Trophoblast cell (in vitro differentiated cells and primary cell): ENCODE results near the gene SYTL1.
A peak's percentile ranks its signal among the peaks of the same experiment; 100 is the strongest.

Source experiments
- DNase-seq, 2 donors: peaks; one replicate each; pipeline ENCODE4 v3.0.0-alpha.2; 2016
- H2AFZ ChIP-seq: 2 replicates; pipeline ENCODE4 v1.6.1; 2013; ENCODE audit warnings: low read length, moderate library complexity, mild to moderate bottlenecking; ENCODE audit not compliant: insufficient read depth, poor library complexity
- H2AK5ac ChIP-seq: 2 replicates; pipeline ENCODE4 v1.6.1; 2013; ENCODE audit warnings: mild to moderate bottlenecking, low read length
- H2BK120ac ChIP-seq: 2 replicates; pipeline ENCODE4 v1.6.1; 2013; ENCODE audit warnings: low read length, mild to moderate bottlenecking, moderate library complexity; ENCODE audit not compliant: insufficient read depth, poor library complexity
- H2BK12ac ChIP-seq: 2 replicates; pipeline ENCODE4 v1.6.1; 2013; ENCODE audit warnings: mild to moderate bottlenecking, low read length, moderate library complexity
- H2BK5ac ChIP-seq: 2 replicates; pipeline ENCODE4 v1.6.1; 2013; ENCODE audit warnings: low read length, low read depth, moderate library complexity, mild to moderate bottlenecking; ENCODE audit not compliant: poor library complexity
- H3K14ac ChIP-seq: 2 replicates; pipeline ENCODE4 v1.6.1; 2013; ENCODE audit warnings: mild to moderate bottlenecking, low read length
- H3K18ac ChIP-seq: 2 replicates; pipeline ENCODE4 v1.6.1; 2013; ENCODE audit warnings: mild to moderate bottlenecking, low read length
- H3K23ac ChIP-seq: 2 replicates; pipeline ENCODE4 v1.6.1; 2013; ENCODE audit warnings: low read length
- H3K27ac ChIP-seq: 2 replicates; pipeline ENCODE4 v1.5.1; 2013; ENCODE audit warnings: low read depth, mild to moderate bottlenecking, inconsistent platforms, low read length, moderate library complexity
- H3K27me3 ChIP-seq: 2 replicates; pipeline ENCODE4 v1.6.1; 2013; ENCODE audit warnings: inconsistent platforms, mild to moderate bottlenecking, low read length, moderate library complexity; ENCODE audit not compliant: insufficient read depth
- H3K36me3 ChIP-seq, 2 experiments: 1 replicate in 1 of 2; 2 replicates in 1 of 2; pipeline ENCODE4 v1.6.1; 2013; ENCODE audit warnings: low read length in 2 of 2, mild to moderate bottlenecking in 2 of 2, moderate library complexity in 1 of 2; ENCODE audit not compliant: insufficient read depth in 2 of 2, control insufficient read depth in 1 of 2
- H3K4ac ChIP-seq: 2 replicates; pipeline ENCODE4 v1.6.1; 2013; ENCODE audit warnings: low read depth, mild to moderate bottlenecking, low read length, moderate library complexity
- H3K4me1 ChIP-seq, 2 experiments: 1 replicate in 1 of 2; 2 replicates in 1 of 2; pipeline ENCODE4 v1.6.1; 2013; ENCODE audit warnings: low read length in 2 of 2, mild to moderate bottlenecking in 2 of 2, moderate library complexity in 1 of 2; ENCODE audit not compliant: insufficient read depth in 2 of 2, control insufficient read depth in 1 of 2
- H3K4me2 ChIP-seq: 2 replicates; pipeline ENCODE4 v1.6.1; 2013; ENCODE audit warnings: inconsistent platforms, mild to moderate bottlenecking, low read length, moderate library complexity
- H3K4me3 ChIP-seq: 2 replicates; pipeline ENCODE4 v1.5.1; 2013; ENCODE audit warnings: mild to moderate bottlenecking, low read depth, low read length, inconsistent platforms
- H3K79me1 ChIP-seq: one replicate; pipeline ENCODE4 v1.6.1; 2013; ENCODE audit warnings: low read length
- H3K79me2 ChIP-seq: 2 replicates; pipeline ENCODE4 v1.6.1; 2013; ENCODE audit warnings: low read length, mild to moderate bottlenecking; ENCODE audit not compliant: control insufficient read depth, insufficient read depth, poor library complexity
- H3K9ac ChIP-seq: 2 replicates; pipeline ENCODE4 v1.6.1; 2013; ENCODE audit warnings: mild to moderate bottlenecking, low read length
- H3K9me3 ChIP-seq: 2 replicates; pipeline ENCODE4 v1.6.1; 2013; ENCODE audit warnings: low read depth, mild to moderate bottlenecking, control low read depth, inconsistent platforms, low read length; ENCODE audit not compliant: insufficient read depth
- H4K12ac ChIP-seq: 2 replicates; pipeline ENCODE4 v1.6.1; 2013; ENCODE audit warnings: low read depth, mild to moderate bottlenecking, low read length, moderate library complexity
- H4K8ac ChIP-seq: 2 replicates; pipeline ENCODE4 v1.6.1; 2013; ENCODE audit warnings: low read depth, mild to moderate bottlenecking, low read length, moderate library complexity
- H4K91ac ChIP-seq: one replicate; pipeline ENCODE4 v1.6.1; 2013; ENCODE audit warnings: low read depth, mild to moderate bottlenecking, low read length, moderate library complexity
- WGBS: extraction: QIAGEN DNeasy Blood & Tissue Kit; methylation state at CpG from one replicate; pipeline ENCODE4 v1.1.7; 2013; ENCODE audit warnings: missing lambda C conversion rate; ENCODE audit not compliant: insufficient read length, insufficient coverage; ENCODE audit errors: extremely low coverage; 5-methylcytosine and 5-hydroxymethylcytosine counted together

SYTL1 gene

GRCh38 chr1:27321813-27322568, 19.8 kb upstream of the SYTL1 start, which contains the start of gene TMEM222:
Gene TMEM222 (plus strand): TSS chr1:27322163. CDS start chr1:27322198, 35 bp downstream.
- Histone ChIP-seq H2BK12ac (peak within 1 kb of the TSS; percentile 16), H3K27me3 (no peaks in the 10 kb centered on the region), H3K36me3 (peaks cover 6 to 13% of the 10 kb centered on the region in 2 experiments), H2AK5ac (peak within 1 kb of the TSS; percentile 92), H4K91ac (peak within 1 kb of the TSS; percentile 93), H3K27ac (peak within 1 kb of the TSS; percentile 87), H4K8ac (peak within 1 kb of the TSS; percentile 96), H3K79me1 (peaks cover 4% of the 10 kb centered on the region), H3K9ac (peak within 1 kb of the TSS; percentile 89), H3K14ac (peak within 1 kb of the TSS; percentile 97), H3K4me3 (peak within 1 kb of the TSS; percentile 92), H3K23ac (no peak within 1 kb of the TSS), H3K9me3 (no peaks in the 10 kb centered on the region), H2BK5ac (peak within 1 kb of the TSS; percentile 66), H3K4me1 (peaks cover 10 to 11% of the 10 kb centered on the region in 2 experiments), H4K12ac (peak within 1 kb of the TSS; percentile 89), H3K18ac (peak within 1 kb of the TSS; percentile 87), H3K4me2 (peak within 1 kb of the TSS; percentile 83), H3K79me2 (peaks cover 11% of the 10 kb centered on the region), H2AFZ (peak within 1 kb of the TSS; percentile 76), H3K4ac (peak within 1 kb of the TSS; percentile 97), H2BK120ac (peak within 1 kb of the TSS; percentile 56)
- no CpG with 5 or more reads among the region's 67 CpGs for WGBS
- DNase-seq = peak; percentile 98

DNA sequence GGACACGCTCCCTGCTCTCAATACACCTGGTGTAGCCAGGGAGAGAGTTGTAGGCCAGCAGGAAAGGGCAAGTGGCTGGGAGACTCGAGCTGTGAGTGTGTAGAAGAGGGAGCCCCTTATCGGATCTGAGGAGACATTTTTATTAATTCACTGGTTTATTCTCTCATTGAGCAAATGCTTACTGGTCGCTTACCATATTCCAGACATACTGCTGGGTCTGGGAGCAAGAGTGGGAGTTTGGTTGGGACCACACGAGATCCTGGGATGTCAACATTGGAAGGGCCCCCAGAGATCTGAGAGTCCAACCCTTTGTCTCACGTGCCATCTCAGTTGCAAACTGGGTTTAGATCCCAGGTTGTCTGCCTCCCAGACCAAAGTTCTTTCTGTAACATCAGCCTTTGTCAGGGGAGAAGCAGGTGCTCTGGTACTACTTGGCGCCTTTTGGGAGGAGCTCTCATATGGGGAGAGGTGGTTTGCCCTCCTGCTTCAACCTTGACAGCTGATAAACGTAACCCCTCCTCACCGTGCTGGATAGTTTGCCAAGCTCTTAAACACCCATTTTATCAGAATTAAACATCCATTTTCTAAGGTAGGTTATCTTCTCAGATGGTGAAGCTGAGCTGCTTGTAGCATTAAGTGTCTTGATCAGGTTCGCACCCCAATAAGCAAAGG, 19.1 kb upstream of the SYTL1 start:
- H2AFZ ChIP-seq = peak overlapping the region; percentile 76
- peak overlapping the region; percentile 87 for H3K18ac ChIP-seq
- H3K4me3 ChIP-seq = peak overlapping the region; percentile 92
- peak overlapping the region; percentile 89 for H3K9ac ChIP-seq
- peak overlapping the region; percentile 96 for H4K8ac ChIP-seq
- H3K79me1 ChIP-seq = peaks cover 4% of the 10 kb centered on the region
- H2AK5ac ChIP-seq = peak overlapping the region; percentile 92
- H3K79me2 ChIP-seq = peaks cover 11% of the 10 kb centered on the region
- peak overlapping the region; percentile 56 for H2BK120ac ChIP-seq
- H3K27ac ChIP-seq = peak overlapping the region; percentile 87
- H4K12ac ChIP-seq = peak overlapping the region; percentile 89
- peak overlapping the region; percentile 83 for H3K4me2 ChIP-seq
- no CpG with 5 or more reads among the region's 10 CpGs for WGBS
- no peak overlapping the region for H2BK12ac ChIP-seq
- H3K9me3 ChIP-seq = no peaks in the 10 kb centered on the region
- peak overlapping the region; percentile 97 for H3K4ac ChIP-seq
- H2BK5ac ChIP-seq = peak overlapping the region; percentile 66
- H3K36me3 ChIP-seq = peaks cover 9 to 14% of the 10 kb centered on the region in 2 experiments
- H4K91ac ChIP-seq = peak overlapping the region; percentile 93
- H3K27me3 ChIP-seq = no peaks in the 10 kb centered on the region
- peak overlapping the region; percentile 97 for H3K14ac ChIP-seq
- no peak for DNase-seq
- peaks cover 10 to 11% of the 10 kb centered on the region in 2 experiments for H3K4me1 ChIP-seq
- H3K23ac ChIP-seq = no peak overlapping the region

DNA sequence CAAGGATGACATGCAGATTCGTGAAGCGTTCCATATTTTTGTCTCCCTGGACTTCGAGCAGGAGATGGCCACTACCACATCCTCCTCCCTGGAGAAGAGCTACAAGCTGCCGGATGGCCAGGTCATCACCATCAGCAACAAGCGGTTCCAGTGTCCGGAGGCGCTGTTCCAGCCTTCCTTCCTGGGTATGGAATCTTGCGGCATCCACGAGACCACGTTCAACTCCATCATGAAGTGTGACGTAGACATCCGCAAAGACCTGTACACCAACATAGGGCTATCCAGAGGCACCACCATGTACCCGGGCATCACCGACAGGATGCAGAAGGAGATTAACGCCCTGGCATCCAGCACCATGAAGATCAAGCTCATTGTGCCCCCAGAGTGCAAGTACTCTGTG, 16.5 kb upstream of the SYTL1 start:
- peaks cover 11% of the 10 kb centered on the region for H3K79me2 ChIP-seq
- no peak overlapping the region for H3K18ac ChIP-seq
- no peak overlapping the region for H4K91ac ChIP-seq
- H3K4ac ChIP-seq = no peak overlapping the region
- peaks cover 15 to 16% of the 10 kb centered on the region in 2 experiments for H3K36me3 ChIP-seq
- peaks cover 10 to 11% of the 10 kb centered on the region in 2 experiments for H3K4me1 ChIP-seq
- H2BK5ac ChIP-seq = no peak overlapping the region
- H3K9ac ChIP-seq = peak overlapping the region; percentile 7
- no peak overlapping the region for H2BK120ac ChIP-seq
- no CpG with 5 or more reads among the region's 15 CpGs for WGBS
- no peak overlapping the region for H2AK5ac ChIP-seq
- no peak overlapping the region for H3K4me3 ChIP-seq
- no peak for DNase-seq
- H2BK12ac ChIP-seq = no peak overlapping the region
- peaks cover 4% of the 10 kb centered on the region for H3K79me1 ChIP-seq
- H3K27me3 ChIP-seq = no peaks in the 10 kb centered on the region
- no peak overlapping the region for H4K8ac ChIP-seq
- H2AFZ ChIP-seq = no peak overlapping the region
- no peak overlapping the region for H3K4me2 ChIP-seq
- H3K14ac ChIP-seq = no peak overlapping the region
- H4K12ac ChIP-seq = no peak overlapping the region
- H3K9me3 ChIP-seq = no peaks in the 10 kb centered on the region
- no peak overlapping the region for H3K27ac ChIP-seq
- no peak overlapping the region for H3K23ac ChIP-seq

DNA sequence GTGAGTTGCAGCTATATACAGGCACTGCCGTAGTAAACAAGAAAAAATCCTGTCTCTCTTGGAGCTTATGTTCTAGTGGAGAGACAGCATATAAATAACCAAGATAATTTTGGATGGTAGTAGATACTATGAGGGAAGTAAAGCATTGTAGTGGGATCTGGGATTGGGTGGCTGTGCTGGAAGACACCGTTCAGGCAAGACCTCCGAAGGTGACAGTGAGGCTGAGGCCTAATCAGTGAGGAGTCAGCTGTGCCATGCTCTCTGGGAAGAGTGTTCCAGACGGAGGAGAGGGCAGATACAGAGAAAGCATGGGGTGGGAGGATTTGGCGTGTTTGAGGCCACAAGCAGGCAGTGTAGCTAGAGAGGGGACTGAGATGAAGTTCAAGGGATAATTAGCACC, 13.9 kb upstream of the SYTL1 start:
- WGBS = no CpG with 5 or more reads among the region's 5 CpGs
- Histone ChIP-seq H3K23ac (peak overlapping the region; percentile 70), H3K4me1 (peaks cover 7 to 8% of the 10 kb centered on the region in 2 experiments), H2BK120ac (no peak overlapping the region), H2AFZ (no peak overlapping the region), H4K12ac (no peak overlapping the region), H3K4me3 (no peak overlapping the region), H3K9me3 (peaks cover under 1% of the 10 kb centered on the region), H2BK12ac (no peak overlapping the region), H4K91ac (no peak overlapping the region), H3K18ac (peak overlapping the region; percentile 33), H3K9ac (peak overlapping the region; percentile 57), H4K8ac (peak overlapping the region; percentile 7), H3K27ac (no peak overlapping the region), H3K4me2 (no peak overlapping the region), H3K14ac (no peak overlapping the region), H2BK5ac (no peak overlapping the region), H3K79me1 (no peaks in the 10 kb centered on the region), H3K36me3 (peaks cover 37 to 40% of the 10 kb centered on the region in 2 experiments), H3K27me3 (no peaks in the 10 kb centered on the region), H3K79me2 (peaks cover 2% of the 10 kb centered on the region), H2AK5ac (no peak overlapping the region), H3K4ac (peak overlapping the region; percentile 15)
- DNase-seq = no peak
